Measurements from ENCODE around the gene PPP1R13B. TPM values are rescaled to one million over a fixed set of nuclear protein-coding genes. Genes with fewer than 3 reads are reported as not detected.

Gene PPP1R13B
- total RNA-seq, 1 experiment from 2014 or later: 3.0 TPM

DNA sequence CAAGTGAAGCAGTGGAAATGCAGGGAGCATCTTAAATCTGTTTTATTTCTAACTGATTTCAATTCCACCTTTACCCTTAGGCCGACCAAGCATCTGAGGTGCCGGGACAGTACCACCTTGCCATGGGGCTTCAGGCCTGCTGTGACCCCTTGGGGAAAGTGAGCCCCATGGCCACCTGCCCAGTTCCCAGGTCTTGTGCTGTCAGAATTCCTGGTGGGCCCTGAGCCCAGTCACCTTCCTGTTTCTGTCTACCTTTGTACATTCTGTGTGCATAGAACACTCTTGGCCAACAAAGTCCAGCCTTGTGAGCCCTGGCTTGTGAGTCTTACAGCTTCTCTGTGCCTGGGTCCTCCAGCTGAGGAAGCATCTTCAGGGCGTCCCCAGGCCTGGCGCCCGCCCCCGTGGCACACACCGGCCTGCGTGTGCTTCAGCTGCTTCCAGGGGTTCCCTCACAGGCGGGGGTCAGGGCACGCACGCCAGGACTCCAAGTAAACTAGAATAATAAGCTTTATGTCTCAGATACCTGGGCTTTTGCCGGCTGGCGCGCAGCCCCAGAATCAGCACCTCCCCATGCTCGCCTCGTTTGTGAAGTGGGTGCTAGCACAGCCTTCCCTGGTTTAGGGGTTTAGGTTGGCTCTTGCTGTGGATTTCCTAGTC lies 121.5 kb downstream of the PPP1R13B start:
- no peaks in the 10 kb centered on the region for H3K4me1 ChIP-seq (ENCODE audit: low read length)
- DNase-seq: no peak

DNA sequence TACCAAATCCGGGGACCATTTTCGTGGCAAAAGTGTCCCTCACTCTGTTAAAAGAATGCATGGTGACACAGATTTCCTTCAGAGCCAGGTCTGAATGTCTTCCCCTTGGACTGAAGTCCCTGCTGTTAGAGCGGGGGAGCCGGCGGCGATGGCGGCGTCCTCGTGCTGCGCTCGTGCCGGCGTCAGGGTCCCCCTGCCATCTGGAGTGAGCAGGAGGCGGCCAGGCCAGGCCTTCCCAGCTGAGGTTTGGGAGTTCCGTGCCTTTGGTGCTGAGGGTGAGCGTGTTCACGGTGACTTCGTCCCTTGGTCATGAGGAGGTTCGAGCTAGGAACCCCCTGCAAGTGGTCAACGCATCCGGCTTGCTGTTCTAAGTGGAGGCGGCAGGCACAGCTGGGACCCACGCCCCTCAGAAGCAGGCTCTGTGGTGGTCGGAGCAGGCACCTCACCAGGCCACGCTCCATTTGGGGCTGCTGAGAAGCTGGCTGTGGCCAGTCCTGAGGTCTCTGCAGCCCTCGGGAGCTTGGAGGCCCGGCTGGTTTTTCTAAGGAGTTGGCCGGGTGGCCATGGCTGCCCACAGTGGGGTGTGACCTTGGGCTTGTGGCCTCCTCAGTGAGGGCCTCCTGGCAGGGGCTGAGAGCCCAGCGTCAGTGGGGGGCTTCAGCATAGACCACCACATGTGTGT lies 122.2 kb downstream of the PPP1R13B start:
- peaks cover 12% of the 10 kb centered on the region; the same call in 1 of the 2 replicates for H4K20me1 ChIP-seq (ENCODE audit: insufficient read depth, low read depth, low read length)
- H3K4me2 ChIP-seq (ENCODE audit: low read depth, low read length, poor library complexity, severe bottlenecking): no peak overlapping the region
- peaks cover 10% of the 10 kb centered on the region for H3K36me3 ChIP-seq (ENCODE audit: insufficient read depth, low read length)
- peaks cover 57% of the 10 kb centered on the region for H3K79me2 ChIP-seq (ENCODE audit: low read length)
- no peak overlapping the region for H3K4me3 ChIP-seq (ENCODE audit: low read length)
- no peak overlapping the region for H2AFZ ChIP-seq (ENCODE audit: low read length)
- no peaks in the 10 kb centered on the region for H3K9me3 ChIP-seq (ENCODE audit: low read length)
- H3K4me1 ChIP-seq (ENCODE audit: low read length): no peaks in the 10 kb centered on the region
- no peak overlapping the region for H3K27ac ChIP-seq (ENCODE audit: low read length)
- no peaks in the 10 kb centered on the region for H3K27me3 ChIP-seq (ENCODE audit: low read length)
- no peak for DNase-seq
- no peak overlapping the region for H3K9ac ChIP-seq (ENCODE audit: low read length)
- H3K9me2 ChIP-seq (replicated peaks; ENCODE audit: insufficient read depth, low read length): no peaks in the 10 kb centered on the region

More for the DNA sequence above, 121.5 kb downstream of the PPP1R13B start:
- no peaks in the 10 kb centered on the region for H3K27me3 ChIP-seq (ENCODE audit: low read length)
- no peak overlapping the region for H2AFZ ChIP-seq (ENCODE audit: low read length)
- H3K4me3 ChIP-seq (ENCODE audit: low read length): no peak overlapping the region
- peaks cover 12% of the 10 kb centered on the region; the same call in 1 of the 2 replicates for H4K20me1 ChIP-seq (ENCODE audit: insufficient read depth, low read depth, low read length)
- no peak overlapping the region for H3K9ac ChIP-seq (ENCODE audit: low read length)
- no peaks in the 10 kb centered on the region for H3K9me2 ChIP-seq (replicated peaks; ENCODE audit: insufficient read depth, low read length)
- H3K36me3 ChIP-seq (ENCODE audit: insufficient read depth, low read length): peaks cover 10% of the 10 kb centered on the region
- no peak overlapping the region for H3K4me2 ChIP-seq (ENCODE audit: low read depth, low read length, poor library complexity, severe bottlenecking)
- H3K9me3 ChIP-seq (ENCODE audit: low read length): no peaks in the 10 kb centered on the region
- peaks cover 50% of the 10 kb centered on the region for H3K79me2 ChIP-seq (ENCODE audit: low read length)
- H3K27ac ChIP-seq (ENCODE audit: low read length): no peak overlapping the region

GRCh38 chr14:103724116-103724515 lies 123.3 kb downstream of the PPP1R13B start:
- Histone ChIP-seq H3K4me3 (ENCODE audit: low read length) (no peak overlapping the region), H3K36me3 (ENCODE audit: insufficient read depth, low read length) (peaks cover 7% of the 10 kb centered on the region), H4K20me1 (ENCODE audit: insufficient read depth, low read depth, low read length) (peaks cover 12% of the 10 kb centered on the region; the same call in 1 of the 2 replicates), H3K79me2 (ENCODE audit: low read length) (peaks cover 67% of the 10 kb centered on the region), H3K9me2 (replicated peaks; ENCODE audit: insufficient read depth, low read length) (no peaks in the 10 kb centered on the region), H3K4me2 (ENCODE audit: low read depth, low read length, poor library complexity, severe bottlenecking) (no peak overlapping the region), H3K9ac (ENCODE audit: low read length) (no peak overlapping the region), H3K4me1 (ENCODE audit: low read length) (no peaks in the 10 kb centered on the region), H2AFZ (ENCODE audit: low read length) (no peak overlapping the region), H3K9me3 (ENCODE audit: low read length) (no peaks in the 10 kb centered on the region), H3K27me3 (ENCODE audit: low read length) (no peaks in the 10 kb centered on the region), H3K27ac (ENCODE audit: low read length) (no peak overlapping the region)
- no peak for DNase-seq

DNA sequence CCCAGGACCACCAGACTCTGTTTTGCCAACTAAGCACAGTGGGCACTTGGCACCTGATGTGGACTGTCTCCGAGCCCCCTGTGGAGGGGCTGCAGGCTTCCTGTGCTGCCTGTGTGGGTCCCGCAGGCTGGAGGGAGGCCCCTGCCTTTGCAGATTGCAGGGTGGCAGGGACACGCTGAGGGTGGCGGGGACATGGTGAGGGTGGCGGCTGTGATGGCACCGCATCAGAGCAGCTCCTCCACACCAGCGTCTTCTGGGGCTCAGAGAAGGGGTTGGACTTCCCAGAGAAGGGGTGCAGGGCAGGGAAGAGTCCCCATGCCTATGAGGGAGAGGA lies 123.7 kb downstream of the PPP1R13B start:
- Histone ChIP-seq H3K9ac (ENCODE audit: low read length) (no peak overlapping the region), H3K9me2 (replicated peaks; ENCODE audit: insufficient read depth, low read length) (no peaks in the 10 kb centered on the region), H3K27ac (ENCODE audit: low read length) (no peak overlapping the region), H4K20me1 (ENCODE audit: insufficient read depth, low read depth, low read length) (peaks cover 12% of the 10 kb centered on the region; the same call in 1 of the 2 replicates), H3K9me3 (ENCODE audit: low read length) (no peaks in the 10 kb centered on the region), H2AFZ (ENCODE audit: low read length) (no peak overlapping the region), H3K4me1 (ENCODE audit: low read length) (no peaks in the 10 kb centered on the region), H3K36me3 (ENCODE audit: insufficient read depth, low read length) (peaks cover 4% of the 10 kb centered on the region; the same call in 1 of the 2 replicates), H3K27me3 (ENCODE audit: low read length) (no peaks in the 10 kb centered on the region), H3K4me3 (ENCODE audit: low read length) (no peak overlapping the region), H3K4me2 (ENCODE audit: low read depth, low read length, poor library complexity, severe bottlenecking) (no peak overlapping the region), H3K79me2 (ENCODE audit: low read length) (peaks cover 70% of the 10 kb centered on the region)
- DNase-seq: no peak

- Histone ChIP-seq H3K4me3 (ENCODE audit: low read length) (no peak overlapping the region), H3K9me3 (ENCODE audit: low read length) (no peaks in the 10 kb centered on the region), H2AFZ (ENCODE audit: low read length) (no peak overlapping the region), H4K20me1 (ENCODE audit: insufficient read depth, low read depth, low read length) (peaks cover 19% of the 10 kb centered on the region; the same call in 1 of the 2 replicates), H3K36me3 (ENCODE audit: insufficient read depth, low read length) (peaks cover 4% of the 10 kb centered on the region; the same call in 1 of the 2 replicates), H3K4me1 (ENCODE audit: low read length) (peaks cover 11% of the 10 kb centered on the region), H3K79me2 (ENCODE audit: low read length) (peaks cover 92% of the 10 kb centered on the region), H3K9ac (ENCODE audit: low read length) (no peak overlapping the region), H3K9me2 (replicated peaks; ENCODE audit: insufficient read depth, low read length) (no peaks in the 10 kb centered on the region), H3K27me3 (ENCODE audit: low read length) (no peaks in the 10 kb centered on the region), H3K4me2 (ENCODE audit: low read depth, low read length, poor library complexity, severe bottlenecking) (no peak overlapping the region), H3K27ac (ENCODE audit: low read length) (no peak overlapping the region)
- no peak for DNase-seq
These were observed 125.8 kb downstream of the PPP1R13B start for GRCh38 chr14:103721334-103722120.

DNA sequence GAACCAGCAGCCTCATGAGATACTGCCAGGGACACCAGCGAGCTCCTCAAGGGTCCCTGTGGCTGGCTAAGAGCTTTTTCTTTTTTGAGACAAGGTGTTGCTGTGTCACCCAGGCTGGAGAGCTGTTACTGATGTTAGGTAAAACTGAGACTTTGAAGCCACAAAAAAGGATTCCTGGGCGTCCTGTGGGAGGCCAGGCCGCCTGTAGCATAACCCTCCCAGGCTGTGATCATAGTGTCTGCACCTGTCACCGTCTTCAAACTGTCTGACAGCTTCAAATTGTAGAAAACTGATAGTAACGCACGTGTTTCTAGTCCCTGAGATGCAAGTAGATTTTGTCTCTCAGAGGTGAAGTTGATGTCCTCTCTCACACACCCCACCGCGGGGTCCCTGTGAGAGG lies 127.6 kb downstream of the PPP1R13B start:
- H3K27ac ChIP-seq (ENCODE audit: low read length): no peak overlapping the region
- H3K27me3 ChIP-seq (ENCODE audit: low read length): no peaks in the 10 kb centered on the region
- no peak overlapping the region for H2AFZ ChIP-seq (ENCODE audit: low read length)
- H3K9ac ChIP-seq (ENCODE audit: low read length): no peak overlapping the region
- H3K36me3 ChIP-seq (ENCODE audit: insufficient read depth, low read length): no peaks in the 10 kb centered on the region
- no peak overlapping the region for H3K4me3 ChIP-seq (ENCODE audit: low read length)
- peaks cover 12% of the 10 kb centered on the region for H3K4me1 ChIP-seq (ENCODE audit: low read length)
- peaks cover 86% of the 10 kb centered on the region for H3K79me2 ChIP-seq (ENCODE audit: low read length)
- H3K9me2 ChIP-seq (replicated peaks; ENCODE audit: insufficient read depth, low read length): no peaks in the 10 kb centered on the region
- H4K20me1 ChIP-seq (ENCODE audit: insufficient read depth, low read depth, low read length): peaks cover 13% of the 10 kb centered on the region; the same call in 1 of the 2 replicates
- DNase-seq: peak; percentile 42
- H3K9me3 ChIP-seq (ENCODE audit: low read length): no peaks in the 10 kb centered on the region
- H3K4me2 ChIP-seq (ENCODE audit: low read depth, low read length, poor library complexity, severe bottlenecking): no peak overlapping the region

- Histone ChIP-seq H3K9ac (ENCODE audit: low read length) (no peak overlapping the region), H3K79me2 (ENCODE audit: low read length) (peaks cover 87% of the 10 kb centered on the region), H4K20me1 (ENCODE audit: insufficient read depth, low read depth, low read length) (peaks cover 9% of the 10 kb centered on the region; the same call in 1 of the 2 replicates), H3K4me2 (ENCODE audit: low read depth, low read length, poor library complexity, severe bottlenecking) (no peak overlapping the region), H3K36me3 (ENCODE audit: insufficient read depth, low read length) (no peaks in the 10 kb centered on the region), H3K27ac (ENCODE audit: low read length) (no peak overlapping the region), H3K9me3 (ENCODE audit: low read length) (no peaks in the 10 kb centered on the region), H3K9me2 (replicated peaks; ENCODE audit: insufficient read depth, low read length) (no peaks in the 10 kb centered on the region), H2AFZ (ENCODE audit: low read length) (no peak overlapping the region), H3K4me1 (ENCODE audit: low read length) (peaks cover 22% of the 10 kb centered on the region), H3K4me3 (ENCODE audit: low read length) (no peak overlapping the region), H3K27me3 (ENCODE audit: low read length) (no peaks in the 10 kb centered on the region)
- DNase-seq: no peak
These were observed 128.8 kb downstream of the PPP1R13B start for GRCh38 chr14:103718572-103718971.

DNA sequence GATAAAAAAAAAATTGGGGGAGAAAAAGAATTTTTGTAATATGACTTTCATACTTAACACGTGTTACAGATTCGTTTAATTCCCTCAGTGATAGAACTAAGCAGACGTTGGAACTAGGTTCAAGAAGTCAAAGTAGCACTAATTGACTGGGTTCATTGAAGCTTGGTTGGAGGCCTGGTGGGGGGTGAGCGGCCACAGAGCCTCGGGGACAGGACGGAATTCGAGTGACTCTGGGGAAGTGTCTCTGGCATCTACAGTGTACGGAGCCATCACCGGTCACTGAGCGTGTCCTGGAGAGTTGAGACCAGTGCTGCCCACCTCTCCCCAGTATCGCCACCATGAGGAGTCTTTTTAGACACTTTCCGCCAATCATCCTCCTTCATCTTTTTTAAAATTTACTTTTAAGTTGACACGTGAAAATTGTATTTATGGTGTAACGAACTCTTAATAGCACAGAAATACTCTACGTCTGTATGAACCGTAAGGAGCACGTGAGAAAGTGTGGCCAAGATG lies 130.4 kb downstream of the PPP1R13B start:
- Histone ChIP-seq H3K9ac (ENCODE audit: low read length) (peak overlapping the region; percentile 87), H4K20me1 (ENCODE audit: insufficient read depth, low read depth, low read length) (peaks cover 9% of the 10 kb centered on the region; the same call in 1 of the 2 replicates), H2AFZ (ENCODE audit: low read length) (no peak overlapping the region), H3K4me3 (ENCODE audit: low read length) (peak overlapping the region; percentile 87), H3K27me3 (ENCODE audit: low read length) (no peaks in the 10 kb centered on the region), H3K27ac (ENCODE audit: low read length) (peak overlapping the region; percentile 36; the same call in 1 of the 2 replicates), H3K79me2 (ENCODE audit: low read length) (peaks cover 90% of the 10 kb centered on the region), H3K4me2 (ENCODE audit: low read depth, low read length, poor library complexity, severe bottlenecking) (peak overlapping the region; percentile 82), H3K9me2 (replicated peaks; ENCODE audit: insufficient read depth, low read length) (no peaks in the 10 kb centered on the region), H3K4me1 (ENCODE audit: low read length) (peaks cover 35% of the 10 kb centered on the region), H3K9me3 (ENCODE audit: low read length) (no peaks in the 10 kb centered on the region), H3K36me3 (ENCODE audit: insufficient read depth, low read length) (no peaks in the 10 kb centered on the region)
- DNase-seq: no peak
